Mucosa of descending colon (tissue), 3 donors: ENCODE data around the gene HMG20A. TPM values are rescaled to one million over a fixed set of nuclear protein-coding genes. Genes with fewer than 3 reads are reported as not detected.

Experiments
- ATAC-seq: fragments of 200-7000 bp; cut with Tn5 transposase; one replicate; pipeline ENCODE4 v1.9.1; 2020; ENCODE audit warnings: mild to moderate bottlenecking, moderate library complexity
- DNase-seq, 3 donors: peaks; one replicate each; pipeline ENCODE4 v3.0.0-alpha.2; 2020
- H3K36me3 ChIP-seq: fragments of 200-600 bp; one replicate; pipeline ENCODE4 v1.8.0; 2021; ENCODE audit warnings: low read depth, mild to moderate bottlenecking
- H3K4me1 ChIP-seq: fragments of 200-600 bp; one replicate; pipeline ENCODE4 v1.8.0; 2021; ENCODE audit warnings: low read depth, mild to moderate bottlenecking
- H3K4me3 ChIP-seq: fragments of 200-600 bp; one replicate; pipeline ENCODE4 v1.8.0; 2021; ENCODE audit warnings: mild to moderate bottlenecking
- H3K9me3 ChIP-seq: fragments of 200-600 bp; one replicate; pipeline ENCODE4 v1.8.0; 2021; ENCODE audit warnings: mild to moderate bottlenecking
- intact Hi-C, 2 donors: fragments of 100-400 bp; cut with DNase I in 1 of 2; cut with micrococcal nuclease in 1 of 2; formaldehyde crosslinking; loops; one replicate each; pipeline versions ENCODE4 v1.11.0 to v1.11.1; 2022; cut with DNase I, micrococcal nuclease
- total RNA-seq, 3 donors: library from RNA; stranded (reverse); fragmentation: NEBNext Ultra II Directional in 2 of 3; extraction: Animal tissue kit (Norgen Biotek cat#: 25700) in 2 of 3; gene quantifications; one replicate each; pipeline versions ENCODE4 v1.2.1 to v1.2.4, GENCODE V29; 2021 to 2023
- TF ChIP-seq, protein P1 (sequence below): fragments of 200-600 bp; IDR thresholded peaks from one replicate; pipeline ENCODE4 v1.8.0; 2022; ENCODE audit warnings: antibody characterized with exemption, mild to moderate bottlenecking
- donor health status: DM: no; HTN: no; CAD: no; lungs with moderate emphysema.
- donor health status: DM: no; HTN: no; CAD: no.
- donor health status: DM: no; HTN: yes; CAD: no.

Gene HMG20A
- total RNA-seq, 3 donors from 2014 or later: 27.5 to 37.1 (median 34.7) TPM

DNA sequence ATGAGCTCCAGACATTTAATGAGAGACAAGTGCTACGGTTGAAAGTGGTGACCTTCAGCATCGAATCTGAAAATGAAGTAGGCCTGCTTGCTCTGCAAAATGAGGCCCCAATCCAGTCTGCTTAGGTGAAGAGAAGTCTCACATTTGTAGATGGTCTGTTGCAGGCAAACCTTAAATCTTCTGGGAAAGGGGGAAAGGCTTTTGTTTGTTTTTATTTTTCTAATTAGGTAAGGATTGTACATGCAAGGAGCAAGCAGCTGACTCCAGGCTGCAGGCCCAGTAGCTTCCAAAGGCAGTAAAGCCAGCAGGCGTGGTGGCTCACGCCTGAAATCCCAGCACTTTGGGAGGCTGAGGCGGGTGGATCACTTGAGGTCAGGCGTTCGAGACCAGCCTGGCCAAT, 74.3 kb downstream of the HMG20A start:
- no peak for ATAC-seq
- Histone ChIP-seq H3K36me3 (no peaks in the 10 kb centered on the region), H3K9me3 (no peaks in the 10 kb centered on the region), H3K4me3 (no peak overlapping the region), H3K4me1 (peaks cover 4% of the 10 kb centered on the region)
- TF ChIP-seq, protein P1, sequence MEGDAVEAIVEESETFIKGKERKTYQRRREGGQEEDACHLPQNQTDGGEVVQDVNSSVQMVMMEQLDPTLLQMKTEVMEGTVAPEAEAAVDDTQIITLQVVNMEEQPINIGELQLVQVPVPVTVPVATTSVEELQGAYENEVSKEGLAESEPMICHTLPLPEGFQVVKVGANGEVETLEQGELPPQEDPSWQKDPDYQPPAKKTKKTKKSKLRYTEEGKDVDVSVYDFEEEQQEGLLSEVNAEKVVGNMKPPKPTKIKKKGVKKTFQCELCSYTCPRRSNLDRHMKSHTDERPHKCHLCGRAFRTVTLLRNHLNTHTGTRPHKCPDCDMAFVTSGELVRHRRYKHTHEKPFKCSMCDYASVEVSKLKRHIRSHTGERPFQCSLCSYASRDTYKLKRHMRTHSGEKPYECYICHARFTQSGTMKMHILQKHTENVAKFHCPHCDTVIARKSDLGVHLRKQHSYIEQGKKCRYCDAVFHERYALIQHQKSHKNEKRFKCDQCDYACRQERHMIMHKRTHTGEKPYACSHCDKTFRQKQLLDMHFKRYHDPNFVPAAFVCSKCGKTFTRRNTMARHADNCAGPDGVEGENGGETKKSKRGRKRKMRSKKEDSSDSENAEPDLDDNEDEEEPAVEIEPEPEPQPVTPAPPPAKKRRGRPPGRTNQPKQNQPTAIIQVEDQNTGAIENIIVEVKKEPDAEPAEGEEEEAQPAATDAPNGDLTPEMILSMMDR: no peak
- intact Hi-C loops: loop anchor here in 1 of 2 donors (5.0 kb wide), 1 partner anchor 378 kb away; no protein-coding TSS in a partner anchor
- DNase-seq: no peak

DNA sequence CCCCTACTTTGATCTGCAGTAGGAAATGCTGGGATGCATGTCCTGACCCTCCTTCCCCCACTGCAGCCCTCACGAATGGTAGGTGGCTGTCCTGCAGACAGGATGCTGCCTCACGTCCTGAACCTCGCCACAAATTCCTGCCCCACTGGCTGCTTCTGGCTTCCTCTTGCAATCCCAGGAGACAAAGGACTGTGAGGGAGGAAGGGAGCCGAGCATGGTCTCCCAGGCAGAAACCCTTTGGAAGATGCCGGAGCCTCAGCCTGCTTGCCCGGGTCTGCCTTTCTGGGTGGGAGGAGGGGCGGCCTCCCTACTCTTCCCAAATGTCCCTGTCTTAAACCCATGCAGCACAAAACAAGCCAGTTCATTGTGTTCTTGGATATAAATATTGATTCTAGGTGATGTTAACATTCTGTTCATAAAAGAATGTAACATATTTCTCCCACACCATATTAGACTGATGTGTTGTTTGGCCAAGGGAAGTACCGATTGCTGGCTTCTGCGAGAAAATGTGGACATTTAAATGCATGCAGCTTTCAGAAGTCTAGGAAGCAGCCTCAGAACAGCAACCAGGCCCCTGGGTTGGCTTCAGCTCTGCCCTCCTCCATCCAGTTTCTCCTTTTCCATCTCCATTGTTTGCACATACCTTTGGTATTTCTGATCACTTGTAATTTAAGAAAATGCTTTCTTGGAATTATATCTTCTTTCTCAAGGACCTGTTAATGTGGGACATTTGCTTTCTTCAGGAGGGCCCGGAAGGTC, 75.3 kb downstream of the HMG20A start:
- Histone ChIP-seq H3K4me1 (peaks cover 4% of the 10 kb centered on the region), H3K4me3 (no peak overlapping the region), H3K9me3 (no peaks in the 10 kb centered on the region), H3K36me3 (no peaks in the 10 kb centered on the region)
- TF ChIP-seq, protein P1: no peak
- DNase-seq: no peak
- intact Hi-C loops: loop anchor here in 1 of 2 donors (5.0 kb wide), 1 partner anchor 379 kb away; no protein-coding TSS in a partner anchor
- no peak for ATAC-seq

DNA sequence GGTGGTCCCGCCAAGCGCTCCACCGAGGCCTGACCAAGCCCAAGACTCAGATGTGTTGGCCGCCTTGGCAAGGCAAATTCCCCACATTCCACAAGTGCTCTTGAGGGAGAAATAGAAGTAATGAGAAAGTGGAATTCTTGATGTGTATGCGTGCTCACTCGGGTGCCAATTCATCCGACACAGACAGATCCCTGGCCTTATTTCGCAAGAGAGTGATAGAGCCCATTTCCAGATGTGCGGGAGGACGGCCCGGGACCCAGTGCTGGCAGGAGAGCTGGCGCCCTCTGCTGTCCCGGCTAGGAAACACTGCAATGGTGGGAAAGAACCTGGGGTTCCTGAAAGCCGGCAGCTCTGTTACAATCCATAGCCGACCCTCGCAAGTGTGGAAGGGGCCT, 76.0 kb downstream of the HMG20A start:
- H3K4me3 ChIP-seq: no peak overlapping the region
- no peaks in the 10 kb centered on the region for H3K9me3 ChIP-seq
- TF ChIP-seq, protein P1: peak; percentile 74

DNA sequence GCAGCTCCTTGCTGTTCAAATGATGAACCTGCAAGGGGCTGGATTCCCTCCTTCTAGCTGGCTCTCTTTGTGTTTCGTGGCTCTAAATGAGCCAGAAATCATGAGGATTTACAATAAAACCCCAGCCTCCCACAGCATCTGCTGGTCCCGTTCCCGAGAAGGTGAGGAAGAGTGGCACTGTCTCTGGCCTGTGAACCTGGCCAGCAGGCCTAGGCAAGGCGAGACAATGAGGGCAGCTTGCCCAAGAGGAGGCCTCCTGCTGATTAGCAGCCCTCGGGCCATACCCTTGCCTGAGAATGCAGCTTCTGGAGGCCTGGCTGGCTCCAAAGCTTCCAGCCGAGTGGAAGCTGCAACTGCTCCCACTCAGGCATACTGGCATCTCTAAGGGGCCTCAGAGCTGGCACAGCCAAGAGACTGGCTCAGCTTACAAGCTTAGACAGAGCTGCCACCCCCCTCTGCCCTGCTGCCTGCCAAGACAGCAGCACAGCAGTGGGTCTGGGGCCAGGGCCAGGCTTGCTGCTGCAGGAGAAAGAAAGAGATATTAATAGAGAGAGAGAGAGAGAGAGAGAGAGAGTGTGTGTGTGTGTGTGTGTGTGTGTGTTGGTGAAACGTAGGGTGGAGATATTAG, 76.5 kb downstream of the HMG20A start:
- Histone ChIP-seq H3K9me3 (no peaks in the 10 kb centered on the region), H3K36me3 (no peaks in the 10 kb centered on the region), H3K4me1 (peaks cover 4% of the 10 kb centered on the region), H3K4me3 (no peak overlapping the region)
- no peak for DNase-seq
- intact Hi-C loops: loop anchor here in 1 of 2 donors (5.0 kb wide), 1 partner anchor 380 kb away; no protein-coding TSS in a partner anchor
- peak; percentile 19 for ATAC-seq
- TF ChIP-seq, protein P1: no peak

More for the DNA sequence above, 76.0 kb downstream of the HMG20A start:
- Histone ChIP-seq H3K4me1 (peaks cover 4% of the 10 kb centered on the region), H3K36me3 (no peaks in the 10 kb centered on the region)
- DNase-seq (peak; percentile 82 to 88 (median 87)), ATAC-seq (peak; percentile 97)
- intact Hi-C loops: loop anchor here in 1 of 2 donors (5.0 kb wide), 1 partner anchor 379 kb away; no protein-coding TSS in a partner anchor

DNA sequence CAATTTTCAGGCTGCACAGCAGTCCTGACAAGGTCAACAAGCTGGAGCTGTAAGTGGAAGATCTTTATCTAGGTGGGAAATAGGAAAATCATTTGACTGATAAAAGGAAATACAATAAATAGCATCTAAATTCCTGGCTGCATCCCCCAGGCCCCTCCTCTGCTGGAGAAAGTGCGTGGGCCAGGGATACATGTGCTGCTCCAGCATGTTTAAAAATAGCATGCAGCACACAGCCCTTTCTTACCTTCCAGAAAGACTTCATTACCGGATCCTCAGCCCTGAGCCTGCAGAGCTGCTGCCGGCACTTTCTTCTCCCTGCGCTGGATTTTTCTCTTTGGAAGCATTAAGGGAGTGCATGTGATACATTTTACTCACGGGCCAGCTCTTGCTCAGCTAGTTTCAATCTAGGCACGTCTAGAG, 77.3 kb downstream of the HMG20A start:
- DNase-seq (no peak), ATAC-seq (no peak)
- Histone ChIP-seq H3K4me3 (no peak overlapping the region), H3K36me3 (no peaks in the 10 kb centered on the region), H3K4me1 (peaks cover 4% of the 10 kb centered on the region), H3K9me3 (no peaks in the 10 kb centered on the region)
- intact Hi-C loops: loop anchor here in 1 of 2 donors (5.0 kb wide), 1 partner anchor 381 kb away; no protein-coding TSS in a partner anchor
- TF ChIP-seq, protein P1: no peak
